Loucy (cell line): Measurements from ENCODE around the gene SEL1L.

Experiments
- H2AFZ ChIP-seq: fragments of 200-600 bp; sonication (generic); 2 replicates; pipeline ENCODE4 v1.6.0; 2016; ENCODE audit warnings: antibody characterized with exemption, mild to moderate bottlenecking, low read length, moderate library complexity
- H3F3A ChIP-seq: fragments of 200-600 bp; 2 replicates; pipeline ENCODE4 v1.6.0; 2016; ENCODE audit warnings: antibody characterized with exemption, low read depth, mild to moderate bottlenecking
- H3K27me3 ChIP-seq: fragments of 200-600 bp; sonication (generic); 2 replicates; pipeline ENCODE4 v1.6.1; 2014; ENCODE audit warnings: low read length, mild to moderate bottlenecking; ENCODE audit not compliant: insufficient read depth, poor library complexity, severe bottlenecking
- H3K36me3 ChIP-seq: fragments of 200-600 bp; sonication (generic); 2 replicates; pipeline ENCODE4 v1.6.1; 2016; ENCODE audit warnings: low read length; ENCODE audit not compliant: insufficient read depth
- H3K4me1 ChIP-seq: fragments of 200-600 bp; sonication (generic); 2 replicates; pipeline ENCODE4 v1.5.1; 2014; ENCODE audit warnings: low read length, mild to moderate bottlenecking; ENCODE audit not compliant: insufficient read depth, poor library complexity, severe bottlenecking
- H3K4me2 ChIP-seq: fragments of 200-600 bp; sonication (generic); 2 replicates; pipeline ENCODE4 v1.6.0; 2014; ENCODE audit warnings: antibody characterized with exemption, low read length, low read depth, mild to moderate bottlenecking; ENCODE audit not compliant: poor library complexity, severe bottlenecking
- H3K4me3 ChIP-seq: fragments of 200-600 bp; sonication (generic); 2 replicates; pipeline ENCODE4 v1.5.1; 2014; ENCODE audit warnings: low read length, mild to moderate bottlenecking, mixed read lengths; ENCODE audit not compliant: poor library complexity, severe bottlenecking
- H3K79me2 ChIP-seq: fragments of 200-600 bp; sonication (generic); 2 replicates; pipeline ENCODE4 v1.6.1; 2014; ENCODE audit warnings: low read length; ENCODE audit not compliant: insufficient read depth
- H3K9ac ChIP-seq: fragments of 200-600 bp; sonication (generic); 2 replicates; pipeline ENCODE4 v1.6.0; 2014; ENCODE audit warnings: mild to moderate bottlenecking, low read depth, low read length, moderate library complexity; ENCODE audit not compliant: poor library complexity, severe bottlenecking
- H3K9me2 ChIP-seq: fragments of 200-600 bp; sonication (generic); replicated peaks from 2 replicates; pipeline ENCODE4 v1.6.1; 2016; ENCODE audit warnings: low read depth, low read length, mixed read lengths
- H3K9me3 ChIP-seq: fragments of 200-600 bp; sonication (generic); 2 replicates; pipeline ENCODE4 v1.6.1; 2014; ENCODE audit warnings: mild to moderate bottlenecking, antibody characterized with exemption, low read length, low read depth; ENCODE audit not compliant: insufficient read depth
- H4K20me1 ChIP-seq: fragments of 200-600 bp; sonication (generic); 2 replicates; pipeline ENCODE4 v1.6.0; 2014; ENCODE audit warnings: antibody characterized with exemption, low read length, mild to moderate bottlenecking; ENCODE audit not compliant: insufficient read depth, poor library complexity, severe bottlenecking
- CTCF ChIP-seq: fragments of 200-600 bp; sonication (generic); conservative IDR thresholded peaks from 2 replicates; pipeline ENCODE4 v1.5.1; 2014; ENCODE audit warnings: mild to moderate bottlenecking, antibody characterized with exemption, low read length
- EZH2phosphoT487 ChIP-seq: fragments of 200-600 bp; IDR thresholded peaks from 2 replicates; pipeline ENCODE4 v1.6.1; 2018; ENCODE audit warnings: antibody characterized with exemption, mild to moderate bottlenecking, moderate library complexity, borderline replicate concordance

Gene SEL1L

DNA sequence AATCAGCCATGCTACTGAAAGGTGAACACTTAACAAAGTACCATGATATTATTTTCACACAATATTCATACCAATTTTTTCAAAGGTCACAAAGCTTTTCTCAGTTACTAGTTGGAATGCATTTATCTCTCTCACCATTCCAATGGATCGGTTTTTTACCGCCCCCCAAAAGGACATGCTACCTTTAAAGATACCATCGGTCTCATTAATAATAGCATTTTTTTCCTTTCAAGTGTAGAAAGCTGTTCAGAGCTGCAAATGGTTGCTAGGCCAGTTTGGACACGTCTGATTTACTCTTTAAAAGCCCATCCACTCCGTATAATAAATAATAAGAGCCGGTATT, 98.6 kb downstream of the SEL1L start:
- Histone ChIP-seq H2AFZ (no peak overlapping the region), H3K79me2 (no peaks in the 10 kb centered on the region), H4K20me1 (no peaks in the 10 kb centered on the region), H3K36me3 (no peaks in the 10 kb centered on the region), H3K9me2 (no peaks in the 10 kb centered on the region), H3K9me3 (no peaks in the 10 kb centered on the region), H3K27me3 (peaks cover 55% of the 10 kb centered on the region), H3K4me3 (peak overlapping the region; percentile 52), H3K9ac (no peak overlapping the region), H3F3A (no peaks in the 10 kb centered on the region), H3K4me1 (peaks cover 3% of the 10 kb centered on the region), H3K4me2 (peak overlapping the region; percentile 79)
- TF ChIP-seq CTCF, result no peak
- TF ChIP-seq EZH2phosphoT487, result no peak

DNA sequence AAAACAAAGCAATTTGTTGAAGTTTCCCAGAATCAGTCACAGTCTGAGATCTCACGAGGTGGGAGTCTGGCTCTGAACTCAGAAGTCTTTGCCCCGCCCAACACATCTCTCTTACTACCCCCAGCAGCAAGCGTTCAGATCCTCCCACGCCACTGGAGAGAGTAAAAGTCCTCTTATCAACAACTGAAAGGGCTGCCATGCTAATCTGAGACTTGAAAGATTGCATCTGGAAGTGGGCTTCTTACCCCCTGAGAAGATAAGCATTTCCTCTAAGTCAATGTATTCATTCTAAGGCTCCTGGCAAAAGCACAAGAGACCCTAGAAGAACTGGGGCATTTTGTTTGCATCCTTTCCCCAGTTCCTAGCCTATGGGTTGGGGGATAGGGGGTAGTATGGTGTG, 99.4 kb downstream of the SEL1L start:
- peaks cover 53% of the 10 kb centered on the region for H3K27me3 ChIP-seq
- TF ChIP-seq EZH2phosphoT487, result no peak
- no peak for TF ChIP-seq CTCF
- no peaks in the 10 kb centered on the region for H3K9me2 ChIP-seq
- H3K4me3 ChIP-seq, result no peak overlapping the region
- H3K9ac ChIP-seq, result no peak overlapping the region
- H2AFZ ChIP-seq, result no peak overlapping the region
- H3K4me2 ChIP-seq, result no peak overlapping the region
- no peaks in the 10 kb centered on the region for H3F3A ChIP-seq
- H3K9me3 ChIP-seq, result no peaks in the 10 kb centered on the region
- H3K4me1 ChIP-seq, result peaks cover 3% of the 10 kb centered on the region
- H4K20me1 ChIP-seq, result no peaks in the 10 kb centered on the region
- H3K36me3 ChIP-seq, result no peaks in the 10 kb centered on the region
- H3K79me2 ChIP-seq, result no peaks in the 10 kb centered on the region

- H3K79me2 ChIP-seq, result no peaks in the 10 kb centered on the region
Observed at GRCh38 chr14:81433378-81433777, 100.3 kb downstream of the SEL1L start.

More at GRCh38 chr14:81433378-81433777, 100.3 kb downstream of the SEL1L start:
- peaks cover 3% of the 10 kb centered on the region for H3K4me1 ChIP-seq
- peaks cover 44% of the 10 kb centered on the region for H3K27me3 ChIP-seq
- no peak overlapping the region for H3K4me3 ChIP-seq
- H3K4me2 ChIP-seq, result no peak overlapping the region
- H3K36me3 ChIP-seq, result no peaks in the 10 kb centered on the region
- H3F3A ChIP-seq, result no peaks in the 10 kb centered on the region
- no peak overlapping the region for H3K9ac ChIP-seq
- H3K9me3 ChIP-seq, result no peaks in the 10 kb centered on the region
- H3K9me2 ChIP-seq, result no peaks in the 10 kb centered on the region
- no peaks in the 10 kb centered on the region for H4K20me1 ChIP-seq
- H2AFZ ChIP-seq, result no peak overlapping the region
- no peak for TF ChIP-seq CTCF
- TF ChIP-seq EZH2phosphoT487, result no peak
